Eye (tissue), 1 donor: ENCODE measurements around the gene KLK14.

Experiments
- DNase-seq: peaks from one replicate; pipeline ENCODE4 v3.0.0-alpha.2; 2015

KLK14 gene, protein sequence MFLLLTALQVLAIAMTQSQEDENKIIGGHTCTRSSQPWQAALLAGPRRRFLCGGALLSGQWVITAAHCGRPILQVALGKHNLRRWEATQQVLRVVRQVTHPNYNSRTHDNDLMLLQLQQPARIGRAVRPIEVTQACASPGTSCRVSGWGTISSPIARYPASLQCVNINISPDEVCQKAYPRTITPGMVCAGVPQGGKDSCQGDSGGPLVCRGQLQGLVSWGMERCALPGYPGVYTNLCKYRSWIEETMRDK

GRCh38 chr19:51082611-51083010, at the start of gene KLK14:
Gene KLK14 (minus strand): TSS chr19:51082887. CDS start chr19:51082614, 273 bp downstream.
- no peak for DNase-seq

DNA sequence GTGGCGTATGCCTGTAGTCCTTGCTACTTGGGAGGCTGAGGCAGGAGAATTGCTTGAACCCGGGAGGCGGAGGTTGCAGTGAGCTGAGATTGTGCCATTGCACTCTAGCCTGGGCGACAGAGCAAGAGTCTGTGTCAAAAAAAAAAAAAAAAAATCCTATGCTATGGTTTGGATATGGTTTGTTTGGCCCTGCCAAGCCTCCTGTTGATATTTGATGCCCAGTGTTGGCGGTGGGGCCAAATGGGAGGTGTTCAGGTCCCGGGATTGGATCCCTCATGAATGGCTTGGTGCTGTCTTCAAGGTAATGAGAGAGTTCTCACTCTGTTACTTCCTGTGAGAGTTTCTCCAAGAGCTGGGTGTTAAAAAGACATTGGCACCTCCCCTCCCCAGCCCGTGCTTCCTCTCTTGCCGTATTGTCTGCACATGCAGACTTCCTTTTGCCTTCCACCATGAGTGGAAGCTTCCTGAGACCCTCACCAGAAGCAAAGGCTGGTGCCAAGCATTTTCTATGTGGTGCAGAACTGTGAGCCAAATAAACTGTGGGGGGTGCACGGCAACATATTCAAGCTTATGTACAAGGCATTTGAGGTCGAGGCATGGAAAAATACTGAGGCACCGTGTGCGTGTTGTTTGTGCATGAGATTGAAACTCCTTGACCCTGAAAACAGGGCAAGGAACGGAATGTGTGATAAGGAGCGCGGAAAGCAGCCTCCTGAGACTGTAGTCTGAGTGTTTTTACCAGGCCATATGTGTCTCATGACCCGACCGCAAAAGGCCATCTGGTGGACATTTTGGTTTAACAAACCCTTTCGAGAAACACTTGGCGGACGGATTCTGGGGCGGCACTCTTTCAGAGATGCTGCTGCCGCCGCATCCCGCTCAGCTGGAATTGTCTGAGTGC, 49.3 kb upstream of the KLK14 start:
- DNase-seq, result peak; percentile 84

DNA sequence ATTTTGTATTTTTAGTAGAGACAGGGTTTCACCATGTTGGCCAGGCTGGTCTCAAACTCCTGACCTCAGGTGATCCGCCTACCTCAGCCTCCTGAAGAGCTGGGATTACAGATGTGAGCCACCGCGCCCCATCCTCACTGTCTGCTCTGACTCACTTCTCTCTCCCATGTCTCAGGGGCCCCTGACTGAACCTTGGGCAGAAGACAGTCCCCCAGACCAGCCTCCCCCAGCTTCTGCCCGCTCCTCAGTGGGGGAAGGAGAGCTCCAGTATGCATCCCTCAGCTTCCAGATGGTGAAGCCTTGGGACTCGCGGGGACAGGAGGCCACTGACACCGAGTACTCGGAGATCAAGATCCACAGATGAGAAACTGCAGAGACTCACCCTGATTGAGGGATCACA, 47.0 kb upstream of the KLK14 start:
- no peak for DNase-seq

- no peak for DNase-seq
Observed at GRCh38 chr19:51128227-51128626, 45.5 kb upstream of the KLK14 start.

DNA sequence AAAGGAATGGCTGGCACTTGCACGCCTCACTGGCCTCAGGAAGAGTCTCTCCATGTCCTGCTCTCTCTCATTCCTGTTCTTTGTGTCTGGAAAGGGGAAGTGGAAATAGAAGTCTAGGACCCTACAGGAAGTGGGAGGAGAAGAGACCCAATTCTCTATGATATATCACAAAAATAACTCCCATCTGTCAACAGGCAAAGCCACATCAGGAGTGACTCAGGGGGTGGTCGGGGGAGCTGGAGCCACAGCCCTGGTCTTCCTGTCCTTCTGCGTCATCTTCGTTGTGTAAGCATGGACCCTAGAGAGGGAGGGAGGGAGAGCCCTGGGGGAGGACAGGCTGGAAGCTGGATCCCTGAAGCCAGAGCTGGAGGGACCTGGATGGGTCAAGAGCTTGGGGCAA, 45.1 kb upstream of the KLK14 start:
- no peak for DNase-seq

DNA sequence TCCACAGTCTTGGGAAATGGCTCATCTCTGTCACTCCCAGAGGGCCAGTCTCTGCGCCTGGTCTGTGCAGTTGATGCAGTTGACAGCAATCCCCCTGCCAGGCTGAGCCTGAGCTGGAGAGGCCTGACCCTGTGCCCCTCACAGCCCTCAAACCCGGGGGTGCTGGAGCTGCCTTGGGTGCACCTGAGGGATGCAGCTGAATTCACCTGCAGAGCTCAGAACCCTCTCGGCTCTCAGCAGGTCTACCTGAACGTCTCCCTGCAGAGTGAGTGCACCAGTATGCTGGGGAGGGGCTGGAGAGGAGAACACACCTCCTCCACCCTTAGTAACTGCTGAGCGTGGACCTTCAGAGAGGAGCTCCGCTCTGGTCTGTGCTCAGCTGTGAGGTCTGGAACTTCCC, 44.3 kb upstream of the KLK14 start:
- no peak for DNase-seq

DNA sequence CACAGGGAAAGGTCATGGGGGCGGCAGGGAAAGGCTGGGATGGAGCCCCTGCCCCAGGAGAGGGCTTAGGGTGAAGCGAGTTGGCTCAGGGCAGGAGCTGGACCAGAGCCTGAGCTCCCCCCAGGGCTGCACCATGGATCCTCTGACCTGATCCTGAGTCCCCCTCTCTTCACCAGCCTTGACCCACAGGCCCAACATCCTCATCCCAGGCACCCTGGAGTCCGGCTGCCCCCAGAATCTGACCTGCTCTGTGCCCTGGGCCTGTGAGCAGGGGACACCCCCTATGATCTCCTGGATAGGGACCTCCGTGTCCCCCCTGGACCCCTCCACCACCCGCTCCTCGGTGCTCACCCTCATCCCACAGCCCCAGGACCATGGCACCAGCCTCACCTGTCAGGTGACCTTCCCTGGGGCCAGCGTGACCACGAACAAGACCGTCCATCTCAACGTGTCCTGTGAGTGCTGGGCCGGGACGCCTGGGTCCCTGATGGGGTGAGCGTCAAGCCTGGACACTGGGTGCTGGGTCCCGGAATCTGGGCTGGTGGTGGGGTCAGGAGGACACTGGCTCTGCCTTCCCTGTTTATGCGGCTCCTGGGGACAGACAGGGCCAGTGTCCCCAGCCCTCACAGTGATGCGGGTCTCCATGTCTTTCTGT, 42.9 kb upstream of the KLK14 start:
- no peak for DNase-seq

GRCh38 chr19:51124729-51125128, 42.0 kb upstream of the KLK14 start, which contains the start of gene SIGLEC9:
Gene SIGLEC9 (plus strand): TSS chr19:51124906. CDS start chr19:51124975, 69 bp downstream.
- DNase-seq, result no peak

DNA sequence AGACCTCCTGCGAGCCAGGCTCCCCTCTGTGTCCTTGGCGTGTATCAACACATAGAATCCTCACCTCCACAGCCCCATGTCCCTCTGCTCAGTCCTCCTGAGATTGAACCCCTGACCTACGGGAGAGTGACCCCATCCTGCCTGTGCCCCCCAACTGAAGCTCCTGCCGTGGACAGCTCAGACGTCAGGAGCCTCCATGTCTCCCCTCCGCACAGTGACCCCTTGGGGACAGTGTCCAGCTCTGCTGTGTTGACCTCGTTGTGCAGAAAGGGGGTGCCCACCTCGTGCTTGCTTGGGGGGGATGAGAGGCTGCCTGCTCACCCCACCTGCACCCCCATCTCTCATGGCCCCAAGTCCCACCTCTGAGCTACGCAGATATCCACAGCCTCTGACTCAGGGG, 41.5 kb upstream of the KLK14 start:
- DNase-seq, result no peak

DNA sequence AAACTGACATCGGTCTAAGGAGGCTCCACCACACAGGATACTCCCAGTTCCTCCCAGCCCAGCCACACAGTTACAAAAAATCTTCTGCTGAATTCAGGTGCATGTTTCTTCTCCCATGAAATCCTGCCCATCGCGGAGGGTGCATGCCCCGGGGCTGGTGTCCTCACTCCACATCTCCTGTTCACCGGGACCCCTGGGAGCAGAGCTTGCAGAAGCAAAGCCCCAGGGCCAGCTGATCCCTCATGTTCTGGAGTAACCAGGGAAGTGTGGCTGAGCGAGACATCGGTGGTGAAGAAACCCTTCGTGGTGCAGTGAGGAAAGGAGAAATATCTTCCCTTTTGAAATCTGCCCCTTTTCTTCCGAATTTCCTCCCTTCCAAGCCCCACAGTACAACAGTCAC, 41.1 kb upstream of the KLK14 start:
- DNase-seq, result no peak

DNA sequence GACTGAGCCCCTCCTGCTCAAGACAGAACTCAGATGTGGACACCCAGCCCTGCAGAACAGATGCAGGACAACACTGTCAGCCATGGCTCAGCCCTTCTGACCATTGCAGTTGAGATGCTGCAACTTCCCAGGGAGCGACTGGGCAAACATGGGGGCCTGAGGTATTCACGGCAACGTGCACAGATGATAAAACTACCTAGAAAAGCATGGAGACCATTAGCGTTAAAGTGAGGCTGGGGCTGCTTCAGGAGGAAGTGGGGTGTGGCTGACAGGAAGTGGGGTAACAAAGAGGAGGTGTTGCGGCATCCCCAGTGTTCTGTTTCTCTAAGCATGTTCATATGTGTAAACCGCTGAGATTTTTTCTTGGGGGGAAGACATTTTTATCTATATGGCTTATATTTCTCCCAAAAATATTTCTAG, 40.7 kb upstream of the KLK14 start:
- no peak for DNase-seq

DNA sequence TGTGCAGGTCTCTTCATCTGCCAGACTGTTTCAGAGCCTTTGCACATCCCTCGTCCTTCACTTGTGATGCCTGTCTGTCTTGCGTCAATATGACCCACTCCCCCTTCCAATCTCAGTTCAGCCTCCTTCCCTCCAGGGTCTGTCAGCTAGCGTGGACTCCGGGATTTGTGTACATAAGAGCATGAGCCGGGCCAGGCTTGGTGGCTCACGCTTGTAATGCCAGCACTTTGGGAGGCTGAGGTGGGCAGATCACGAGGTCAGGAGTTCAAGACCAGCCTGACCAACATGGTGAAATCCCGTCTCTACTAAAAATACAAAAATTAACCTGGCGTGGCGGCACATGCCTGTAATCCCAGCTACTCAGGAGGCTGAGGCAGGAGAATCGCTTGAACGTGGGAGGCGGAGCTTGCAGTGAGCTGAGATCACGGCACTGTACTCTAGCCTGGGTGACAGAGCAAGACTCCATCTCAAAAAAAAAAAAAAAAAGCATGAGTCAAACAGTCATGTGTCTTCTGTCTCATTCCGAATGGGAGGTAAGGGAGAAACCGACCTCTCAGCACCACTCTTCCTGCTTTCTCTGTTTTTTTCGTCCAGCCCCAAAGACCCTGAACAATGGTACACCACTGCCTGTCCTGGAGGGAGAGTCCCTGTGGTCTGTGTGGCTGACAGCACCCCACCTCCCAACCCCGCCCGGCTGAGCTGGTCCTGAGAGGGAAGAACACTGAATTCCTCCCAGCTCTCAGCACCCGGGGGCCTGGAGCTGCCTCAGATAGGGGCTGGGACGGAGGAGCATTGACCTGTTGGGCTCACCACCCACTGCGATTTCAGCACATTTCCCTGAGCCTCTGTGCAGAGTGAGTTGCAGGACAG, 39.7 kb upstream of the KLK14 start:
- no peak for DNase-seq

GRCh38 chr19:51121257-51121656, 38.6 kb upstream of the KLK14 start:
- DNase-seq, result no peak

- DNase-seq, result no peak
Observed at GRCh38 chr19:51120160-51120559, 37.5 kb upstream of the KLK14 start.

DNA sequence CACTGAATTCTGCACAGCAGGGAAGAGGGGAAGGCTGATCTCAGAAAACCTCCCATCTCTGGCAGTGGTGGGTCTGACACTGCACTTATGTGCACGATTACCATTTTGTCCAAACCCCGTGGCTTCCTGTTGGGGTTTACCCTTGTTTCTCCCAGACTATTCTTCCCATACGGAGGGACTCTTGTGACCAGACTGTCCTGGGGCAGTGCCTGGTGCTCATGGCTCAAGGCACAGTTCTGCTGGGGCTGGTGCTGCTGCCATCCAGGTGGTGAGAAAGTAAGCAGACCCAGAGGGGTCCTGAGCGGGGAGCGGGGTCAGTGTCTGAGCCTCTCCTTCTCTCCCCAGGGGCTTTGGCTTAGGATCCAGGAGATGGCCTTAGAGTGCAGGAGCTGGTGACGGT, 36.9 kb upstream of the KLK14 start:
- no peak for DNase-seq

DNA sequence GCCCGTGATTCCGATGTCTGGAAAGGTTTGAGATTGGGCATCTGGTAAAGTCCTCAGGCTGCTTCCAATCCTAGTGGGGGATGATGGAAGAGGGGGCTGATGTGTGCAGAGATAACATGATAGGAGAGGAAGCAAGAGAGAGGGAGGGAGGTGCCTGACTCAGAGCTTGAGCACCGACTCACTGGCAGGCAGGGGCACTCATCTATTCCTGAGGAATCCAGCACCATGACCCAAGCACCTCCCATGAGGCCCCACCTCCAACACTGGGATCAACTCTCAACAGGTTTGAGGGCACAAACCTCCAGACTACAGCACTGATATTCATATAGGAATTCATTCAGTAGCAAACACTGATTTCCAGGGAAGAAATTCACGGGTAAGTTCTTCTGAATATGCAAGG, 36.4 kb upstream of the KLK14 start:
- no peak for DNase-seq

DNA sequence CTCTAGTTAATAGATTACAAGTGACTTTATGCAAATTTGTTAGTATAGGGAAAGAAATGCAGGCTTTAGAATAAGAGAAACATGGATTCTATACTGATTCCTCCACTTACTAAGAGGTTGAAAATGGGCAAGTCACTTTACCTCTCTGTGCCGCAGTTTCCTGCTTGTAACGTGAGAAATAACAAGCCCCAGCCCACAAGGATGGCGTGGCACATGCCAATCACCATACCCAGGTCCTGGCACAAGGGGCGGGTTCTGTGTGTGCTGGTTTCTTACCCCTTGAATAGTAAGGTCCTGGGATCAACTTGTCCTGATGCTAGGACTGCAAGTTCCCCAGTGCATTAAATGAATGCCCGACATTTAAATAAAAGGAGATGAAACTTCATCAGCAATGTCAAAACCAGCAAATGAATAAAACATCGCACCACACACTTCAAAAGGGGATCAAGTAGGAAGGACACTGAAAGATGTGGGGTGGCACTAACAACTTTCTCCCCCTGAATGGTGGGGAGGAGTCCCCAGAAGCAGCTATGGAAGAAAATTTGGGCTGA, 34.1 kb upstream of the KLK14 start:
- no peak for DNase-seq

DNA sequence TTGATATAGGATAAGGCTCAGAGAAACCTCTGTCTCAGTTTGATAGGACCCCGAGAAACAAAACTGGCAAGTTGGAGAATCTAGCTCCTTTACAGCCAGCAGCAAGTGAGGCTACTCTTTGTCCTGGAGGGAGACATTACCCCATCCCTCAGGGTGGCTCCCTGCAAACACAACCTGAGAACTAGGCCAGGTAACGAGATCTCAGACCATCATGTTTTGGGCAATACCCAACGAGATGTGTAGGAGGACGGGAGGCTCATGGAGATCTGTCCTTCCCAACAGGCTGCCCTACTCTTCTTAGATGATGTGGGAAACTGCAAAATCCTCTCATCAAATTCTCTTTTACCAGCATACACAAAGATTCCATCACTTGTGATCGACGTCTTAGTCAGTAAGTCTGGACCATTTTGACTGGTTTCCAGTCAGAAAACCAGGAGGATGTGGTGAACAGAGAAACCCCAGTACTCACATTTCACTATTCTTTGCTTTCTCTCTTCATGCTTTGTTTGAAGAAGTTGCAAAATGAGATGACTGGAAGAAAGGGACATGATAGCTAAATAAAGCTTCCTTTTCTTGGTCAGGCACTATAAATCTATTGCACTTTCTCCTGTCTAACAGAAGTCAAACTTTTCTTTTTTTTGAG, 31.5 kb upstream of the KLK14 start:
- DNase-seq, result no peak

- no peak for DNase-seq
Observed at GRCh38 chr19:51111606-51112005, 28.9 kb upstream of the KLK14 start.

GRCh38 chr19:51110666-51110971, 27.9 kb upstream of the KLK14 start:
- DNase-seq, result no peak

DNA sequence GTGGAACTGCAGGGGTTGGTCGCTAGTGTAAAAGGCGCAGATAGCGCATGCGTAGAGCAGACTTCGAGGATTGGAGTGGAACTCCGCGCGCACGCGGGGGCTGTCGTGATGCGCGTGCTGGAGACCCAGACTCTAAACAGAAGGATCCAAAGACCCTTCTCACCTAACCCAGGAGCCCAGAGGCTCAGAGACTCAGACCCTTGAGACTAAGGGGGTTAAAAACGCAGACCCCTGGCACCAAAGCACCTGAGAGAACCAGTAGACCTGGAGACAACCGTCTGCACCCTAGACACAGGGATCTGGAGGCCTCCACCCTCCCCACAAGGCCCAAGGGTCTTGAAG, 26.1 kb upstream of the KLK14 start:
- no peak for DNase-seq
